ENCODE data around the gene MTUS2.

MTUS2 gene

DNA sequence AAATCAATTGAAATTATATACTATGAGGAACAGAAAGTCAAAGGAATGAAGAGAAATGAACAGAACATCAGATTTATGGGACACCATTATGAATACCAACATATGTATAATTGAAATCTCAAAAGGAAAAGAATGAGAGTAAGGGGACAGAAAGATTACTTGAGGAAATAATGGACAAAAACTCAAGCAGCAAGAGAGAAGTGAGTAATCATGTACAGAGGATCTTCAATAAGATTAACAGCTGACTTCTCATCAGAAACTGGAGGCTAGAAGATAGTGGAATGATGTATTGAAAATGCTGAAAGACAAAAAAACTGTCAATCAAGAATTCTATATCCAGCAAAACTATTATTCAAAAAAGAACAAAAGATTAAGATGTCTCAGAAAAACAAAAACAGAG is 10.4 kb downstream of the MTUS2 start:
- H3K4me3 ChIP-seq (ENCODE audit: low read depth, low read length): no peak overlapping the region
- no peak for DNase-seq (ENCODE audit: low read depth)
- TF ChIP-seq, protein P1, sequence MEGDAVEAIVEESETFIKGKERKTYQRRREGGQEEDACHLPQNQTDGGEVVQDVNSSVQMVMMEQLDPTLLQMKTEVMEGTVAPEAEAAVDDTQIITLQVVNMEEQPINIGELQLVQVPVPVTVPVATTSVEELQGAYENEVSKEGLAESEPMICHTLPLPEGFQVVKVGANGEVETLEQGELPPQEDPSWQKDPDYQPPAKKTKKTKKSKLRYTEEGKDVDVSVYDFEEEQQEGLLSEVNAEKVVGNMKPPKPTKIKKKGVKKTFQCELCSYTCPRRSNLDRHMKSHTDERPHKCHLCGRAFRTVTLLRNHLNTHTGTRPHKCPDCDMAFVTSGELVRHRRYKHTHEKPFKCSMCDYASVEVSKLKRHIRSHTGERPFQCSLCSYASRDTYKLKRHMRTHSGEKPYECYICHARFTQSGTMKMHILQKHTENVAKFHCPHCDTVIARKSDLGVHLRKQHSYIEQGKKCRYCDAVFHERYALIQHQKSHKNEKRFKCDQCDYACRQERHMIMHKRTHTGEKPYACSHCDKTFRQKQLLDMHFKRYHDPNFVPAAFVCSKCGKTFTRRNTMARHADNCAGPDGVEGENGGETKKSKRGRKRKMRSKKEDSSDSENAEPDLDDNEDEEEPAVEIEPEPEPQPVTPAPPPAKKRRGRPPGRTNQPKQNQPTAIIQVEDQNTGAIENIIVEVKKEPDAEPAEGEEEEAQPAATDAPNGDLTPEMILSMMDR (conservative IDR thresholded peaks at IDR 0.05; ENCODE audit: low read depth, low read length): no peak

DNA sequence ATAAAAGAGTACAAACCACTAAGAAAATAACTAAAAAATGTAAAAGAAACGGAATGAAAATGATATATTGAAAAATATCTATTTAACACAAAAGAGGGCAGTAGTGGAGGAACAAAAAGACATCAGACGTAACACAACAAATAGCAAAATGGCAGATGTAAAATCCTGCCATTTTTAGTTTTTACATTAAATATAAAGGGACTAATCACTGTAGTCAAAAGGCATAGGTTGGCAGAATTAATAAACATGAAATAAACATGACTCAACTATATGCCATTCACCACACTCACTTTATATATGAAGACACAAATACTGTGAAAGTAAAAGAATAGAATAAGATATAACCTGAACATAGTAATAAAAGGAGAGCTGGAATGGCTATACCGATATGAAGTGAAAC is 11.0 kb downstream of the MTUS2 start:
- no peak for DNase-seq (ENCODE audit: low read depth)
- H3K4me3 ChIP-seq (ENCODE audit: low read depth, low read length): no peak overlapping the region
- TF ChIP-seq, protein P1 (conservative IDR thresholded peaks at IDR 0.05; ENCODE audit: low read depth, low read length): no peak

DNA sequence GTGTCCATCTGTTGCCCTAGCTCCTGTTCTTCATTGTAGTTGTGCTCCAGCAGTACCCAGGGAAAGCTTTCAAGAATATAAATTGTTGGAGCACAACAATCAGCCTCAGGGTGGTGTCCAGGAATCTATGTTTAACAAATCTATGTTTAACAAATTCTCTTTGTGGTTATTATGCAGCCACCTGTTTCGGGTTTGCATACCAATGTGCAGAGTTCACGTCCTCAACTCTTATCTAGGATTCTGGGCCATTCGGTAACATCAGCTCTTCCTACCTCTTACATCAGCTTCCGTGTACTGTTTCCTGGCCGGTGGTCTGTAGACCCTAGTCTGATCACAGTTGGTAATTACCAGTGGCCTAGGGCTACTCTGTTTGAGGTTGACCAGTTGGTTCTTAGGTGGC is 17.0 kb downstream of the MTUS2 start:
- no peak for DNase-seq (ENCODE audit: low read depth)
- TF ChIP-seq, protein P1 (conservative IDR thresholded peaks at IDR 0.05; ENCODE audit: low read depth, low read length): no peak
- no peak overlapping the region for H3K4me3 ChIP-seq (ENCODE audit: low read depth, low read length)

DNA sequence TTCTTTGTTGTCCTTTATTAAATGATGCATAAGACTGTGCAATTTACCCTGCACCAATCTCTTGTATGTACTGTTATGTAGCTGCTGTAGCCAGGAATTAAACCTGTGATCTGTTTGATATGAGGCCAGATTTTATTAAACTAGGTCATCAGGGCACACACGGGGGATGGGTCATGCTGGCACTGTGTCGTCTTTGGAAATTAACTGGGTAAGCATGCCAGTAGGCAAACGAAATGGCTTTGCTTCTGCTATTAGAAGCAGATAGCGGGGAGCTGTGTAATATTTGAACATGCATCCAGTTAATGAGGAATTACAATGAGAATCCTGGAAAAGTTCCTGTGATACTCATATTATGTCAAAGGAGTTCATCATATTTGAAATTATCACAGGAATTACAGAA is 23.5 kb downstream of the MTUS2 start:
- TF ChIP-seq, protein P1 (conservative IDR thresholded peaks at IDR 0.05; ENCODE audit: low read depth, low read length): no peak
- DNase-seq (ENCODE audit: low read depth): no peak
- H3K4me3 ChIP-seq (ENCODE audit: low read depth, low read length): no peak overlapping the region

DNA sequence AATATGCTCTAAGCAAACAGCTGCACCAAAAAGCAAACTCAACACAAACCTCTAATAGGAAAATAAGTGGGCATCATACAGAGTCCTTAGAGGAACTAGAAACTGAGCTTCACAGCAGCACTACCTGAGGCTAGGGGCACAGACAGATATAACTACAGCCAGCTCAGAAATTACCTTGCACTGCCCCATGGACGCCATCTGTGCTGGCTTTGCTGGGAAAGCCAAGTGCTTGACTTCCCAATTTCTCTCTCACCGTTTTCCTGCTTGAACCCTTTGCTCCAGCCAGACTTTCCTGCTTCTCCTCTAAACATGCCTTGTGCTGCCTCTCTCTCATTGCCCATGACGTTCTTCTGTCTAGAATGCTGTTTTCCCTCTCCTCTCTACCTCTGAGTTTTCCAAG is 29.3 kb downstream of the MTUS2 start:
- no peak overlapping the region for H3K4me3 ChIP-seq (ENCODE audit: low read depth, low read length)
- no peak for DNase-seq (ENCODE audit: low read depth)
- TF ChIP-seq, protein P1 (conservative IDR thresholded peaks at IDR 0.05; ENCODE audit: low read depth, low read length): no peak

DNA sequence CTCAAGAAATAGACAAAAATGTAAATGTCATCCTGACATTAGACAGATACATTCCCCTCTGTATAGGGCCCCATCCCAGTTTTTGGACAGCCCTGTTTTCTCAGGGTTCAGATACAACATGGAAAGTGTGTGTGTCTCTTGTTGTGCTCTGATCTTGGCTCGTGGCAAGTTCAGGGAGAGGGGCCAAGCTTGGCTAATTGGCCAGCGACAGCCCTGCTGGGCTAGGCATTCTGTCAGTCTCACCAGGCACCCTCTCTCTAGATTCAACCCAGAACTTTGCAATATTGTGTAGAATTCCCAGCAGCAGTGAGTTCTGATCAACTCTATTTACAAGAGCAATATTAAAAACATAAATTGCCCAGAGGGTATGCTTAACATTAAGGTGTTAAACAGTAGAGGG is 30.1 kb downstream of the MTUS2 start:
- TF ChIP-seq, protein P1 (conservative IDR thresholded peaks at IDR 0.05; ENCODE audit: low read depth, low read length): no peak
- DNase-seq (ENCODE audit: low read depth): no peak
- no peak overlapping the region for H3K4me3 ChIP-seq (ENCODE audit: low read depth, low read length)

DNA sequence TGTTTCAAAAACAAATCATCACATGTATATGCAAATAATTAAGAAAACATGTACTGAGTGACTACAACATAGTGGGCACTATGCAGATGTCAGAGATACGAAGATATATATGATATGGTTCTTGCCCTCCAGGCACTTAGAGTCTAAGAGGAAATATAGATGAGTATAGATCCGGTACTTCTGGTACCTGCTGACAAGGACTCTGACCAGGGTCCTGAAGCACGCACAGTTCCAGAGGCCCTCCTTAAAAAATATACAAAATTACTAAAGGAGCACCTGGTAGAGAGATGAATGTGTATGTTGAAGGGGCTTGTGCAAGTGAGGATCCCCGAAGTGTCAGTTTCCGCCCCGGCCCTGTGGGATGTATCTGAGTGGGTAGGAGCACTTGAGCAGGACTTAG is 31.3 kb downstream of the MTUS2 start:
- TF ChIP-seq, protein P1 (conservative IDR thresholded peaks at IDR 0.05; ENCODE audit: low read depth, low read length): no peak
- H3K4me3 ChIP-seq (ENCODE audit: low read depth, low read length): no peak overlapping the region
- no peak for DNase-seq (ENCODE audit: low read depth)
